Brain pericyte (primary cell): ENCODE results near the gene PPP2R2C.

Experiments
- DNase-seq: peaks from one replicate; pipeline ENCODE4 v3.0.0-alpha.2; 2012; ENCODE audit warnings: low read depth, low spot score

PPP2R2C gene

DNA sequence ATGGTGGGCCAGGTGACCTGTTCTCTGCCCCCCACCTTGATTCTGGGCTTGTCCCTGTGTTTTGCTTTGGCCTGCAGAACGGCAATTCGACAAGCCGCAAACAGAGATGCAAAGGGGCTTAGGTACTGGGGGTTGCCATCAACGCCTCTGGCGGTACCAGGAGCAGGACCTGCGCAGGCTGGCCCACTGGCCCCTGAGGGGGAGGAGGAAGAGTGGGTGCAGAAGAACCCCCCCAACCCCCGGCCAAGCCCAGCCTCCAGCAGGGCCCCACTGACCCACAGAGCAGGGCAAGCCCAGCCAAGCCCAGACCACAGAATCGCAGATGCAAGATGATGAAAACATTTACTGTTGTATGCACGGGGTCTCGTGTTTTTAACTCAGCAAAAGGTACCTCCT is 89.4 kb downstream of the PPP2R2C start:
- no peak for DNase-seq

DNA sequence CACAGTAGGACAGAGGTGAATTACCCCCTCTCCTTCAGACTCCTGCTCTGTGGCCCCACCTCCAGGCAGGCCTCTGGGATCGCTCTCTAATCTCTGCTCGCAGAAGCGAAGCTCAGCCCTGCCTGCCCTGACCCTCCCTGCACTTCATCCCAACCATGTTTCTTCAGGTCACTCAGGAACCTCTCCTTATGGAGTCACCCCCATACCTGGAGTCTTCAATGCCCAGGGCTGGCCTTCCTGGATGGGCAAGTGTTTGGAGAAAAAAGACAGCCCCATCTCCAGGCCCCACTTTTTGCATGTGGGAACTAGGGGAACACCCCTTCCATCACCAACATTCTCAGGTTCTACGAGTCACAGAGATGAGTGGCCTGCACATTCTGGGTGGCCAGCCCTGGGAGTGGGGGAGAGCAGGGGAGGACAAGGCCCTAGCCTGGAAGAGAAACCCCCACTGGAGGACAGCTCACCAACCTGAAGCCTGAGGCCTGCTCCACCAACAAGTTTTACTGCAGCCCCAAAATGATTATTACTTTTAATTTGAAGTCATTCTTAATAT is 90.8 kb downstream of the PPP2R2C start:
- no peak for DNase-seq

DNA sequence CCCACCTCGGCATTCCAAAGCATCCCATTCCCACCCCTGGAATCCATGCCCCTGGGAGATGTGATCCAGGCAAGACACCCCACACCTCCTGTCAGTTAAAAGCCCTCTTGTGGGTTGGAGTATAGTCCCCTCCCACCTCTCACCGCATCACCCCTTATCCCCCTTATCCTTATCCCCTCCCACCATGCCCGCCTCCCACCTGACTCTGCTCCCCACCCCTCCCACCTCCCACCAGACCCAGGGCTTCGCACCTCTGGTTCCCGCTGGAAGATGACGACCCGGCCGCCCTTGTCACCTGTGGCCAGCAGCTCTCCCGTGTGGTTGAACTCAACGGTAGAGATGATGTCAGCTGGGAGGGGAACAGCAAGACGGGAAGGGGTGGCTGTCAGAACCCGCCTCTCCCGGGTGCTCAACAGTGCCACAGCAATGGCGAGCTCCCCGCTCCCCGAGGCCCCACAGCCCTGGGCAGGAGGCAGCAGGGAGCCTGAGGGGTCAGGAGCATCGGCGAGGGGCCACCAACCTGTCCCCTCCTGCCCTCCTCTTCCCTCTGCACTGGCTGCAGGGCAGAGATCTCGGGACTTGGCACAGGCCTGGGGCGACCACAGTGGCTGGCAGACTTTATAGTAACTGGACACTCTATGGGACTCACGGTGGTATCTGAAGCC is 91.5 kb downstream of the PPP2R2C start:
- DNase-seq: no peak

DNA sequence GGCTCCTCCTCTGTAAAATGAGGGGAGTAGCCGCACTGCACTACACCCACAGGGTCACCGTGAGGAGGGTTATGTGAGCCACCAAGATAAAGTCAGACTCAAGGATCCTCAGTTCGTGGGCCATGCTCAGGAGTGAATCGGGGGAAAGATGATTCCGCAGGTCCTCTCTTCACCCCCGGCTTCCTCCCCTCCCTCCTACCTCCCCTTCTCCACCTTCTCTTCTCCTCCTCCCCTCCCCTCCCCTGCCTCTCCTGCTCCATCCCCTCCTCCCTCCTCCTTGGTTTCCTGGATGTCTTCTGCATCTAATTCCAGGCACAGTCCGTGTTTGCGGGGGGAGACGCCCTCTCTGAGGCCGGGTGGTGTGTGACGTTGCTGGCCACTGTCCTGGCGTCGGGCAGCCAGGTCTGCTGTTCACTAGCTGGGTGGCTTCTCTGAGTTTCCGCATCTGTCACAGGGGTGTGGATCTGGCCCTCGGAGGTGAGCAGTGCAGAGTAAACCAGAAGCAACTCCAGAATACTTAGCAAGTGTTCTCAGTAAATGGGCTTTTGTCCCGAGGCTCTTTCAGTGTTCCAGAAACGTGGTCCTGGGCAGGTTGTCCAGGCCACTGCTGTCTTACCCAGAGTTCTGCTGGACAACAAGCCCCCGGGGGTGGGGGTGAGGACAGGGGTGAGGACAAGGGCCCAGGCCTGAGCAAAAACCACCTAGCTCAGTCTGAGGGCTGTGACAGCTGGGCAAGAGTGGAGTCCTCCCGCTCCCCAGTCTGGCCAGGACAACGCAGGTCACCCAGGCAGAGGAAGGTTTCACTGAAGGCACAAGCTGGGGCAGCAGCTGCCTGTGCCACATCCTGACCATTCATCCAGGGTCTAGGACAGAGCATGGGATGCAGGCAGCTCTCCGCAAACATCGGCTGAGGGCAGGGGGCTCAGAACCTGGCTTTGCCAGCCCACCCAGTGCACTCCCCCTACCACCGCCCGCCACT is 92.4 kb downstream of the PPP2R2C start:
- DNase-seq: no peak

DNA sequence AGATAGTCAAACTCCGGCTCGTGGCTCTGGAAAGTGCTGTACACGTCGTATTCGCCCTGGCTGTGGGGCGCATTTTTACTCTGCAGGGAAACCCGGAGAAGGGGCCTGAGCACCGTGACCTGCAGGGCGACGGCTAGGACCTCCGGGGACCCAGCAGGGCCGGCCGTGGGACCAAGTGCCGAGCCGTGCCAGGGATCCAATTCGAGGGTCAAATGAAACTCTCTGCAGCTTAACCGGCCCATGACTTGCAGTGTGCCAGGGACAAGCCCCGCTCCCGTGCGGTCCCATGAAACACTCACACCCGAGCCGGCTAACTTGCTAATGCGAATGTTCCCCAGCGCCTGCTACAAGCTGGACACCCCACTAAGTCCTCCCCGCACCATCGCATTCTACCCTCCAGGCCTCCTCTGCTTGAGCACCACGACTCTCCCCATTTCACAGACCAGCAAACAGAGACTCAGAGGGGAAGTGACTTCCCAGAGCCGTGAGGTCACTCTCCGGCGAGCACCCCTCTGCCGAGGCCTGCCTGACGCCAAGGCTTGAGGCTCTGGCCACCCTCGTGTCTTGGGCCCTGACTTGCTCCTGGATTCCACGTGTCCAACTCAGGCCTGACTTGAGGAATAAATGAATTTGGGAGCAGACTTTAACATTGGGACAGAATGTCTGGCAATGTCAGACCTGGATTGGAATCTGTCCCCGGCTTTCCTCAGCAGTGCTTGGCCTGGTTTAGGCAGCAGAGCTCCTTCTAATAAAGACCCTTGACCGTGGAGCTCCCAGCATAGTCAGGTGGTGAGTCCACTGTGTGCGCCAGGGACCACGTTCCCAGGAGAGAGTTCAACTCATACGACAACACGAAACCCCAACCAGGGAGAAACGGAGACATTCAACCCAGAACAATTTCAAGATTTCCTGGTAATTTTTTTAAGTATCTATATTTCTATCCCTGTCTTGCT is 93.6 kb downstream of the PPP2R2C start:
- DNase-seq: no peak

DNA sequence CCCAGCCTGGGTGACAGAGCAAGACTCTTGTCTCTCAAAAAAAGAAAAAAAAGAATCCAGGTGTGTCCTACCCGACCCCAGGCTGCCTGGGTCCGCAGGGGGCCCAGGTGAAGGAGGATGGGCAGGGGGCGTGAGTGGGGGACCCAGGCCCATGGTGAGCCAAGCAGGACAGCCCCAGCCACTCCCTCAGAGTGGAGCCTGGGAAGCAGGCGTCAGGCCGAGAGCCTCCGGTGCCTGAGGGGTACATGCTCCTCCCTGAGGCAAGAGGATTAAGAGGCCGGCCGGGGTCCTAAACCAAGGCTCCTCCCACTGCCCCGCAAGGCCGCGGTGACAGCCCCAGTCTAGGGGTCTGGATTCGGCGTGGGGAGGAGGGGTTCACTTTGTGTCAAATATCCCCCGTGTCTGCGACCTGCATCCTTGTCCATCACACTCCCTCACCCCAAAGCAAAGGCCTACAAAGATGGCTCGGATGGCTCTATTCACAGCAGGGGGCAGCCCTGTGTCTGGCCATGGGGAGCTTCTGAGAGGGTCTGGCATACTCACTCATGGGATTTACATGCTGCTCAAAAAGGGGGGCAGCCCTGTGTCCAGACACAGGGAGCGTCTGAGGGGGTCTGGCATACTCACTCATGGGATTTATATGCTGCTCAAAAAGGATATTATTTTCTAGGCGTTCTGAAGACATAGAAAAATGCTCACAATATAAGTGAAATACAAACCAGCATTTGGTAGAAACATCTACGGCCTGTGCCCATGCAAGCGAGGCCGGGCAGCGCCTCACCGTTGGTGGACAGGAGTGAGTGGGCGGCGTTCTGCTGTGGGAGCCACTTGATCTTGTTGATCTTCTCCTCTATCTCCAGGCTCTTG is 94.6 kb downstream of the PPP2R2C start:
- no peak for DNase-seq

DNA sequence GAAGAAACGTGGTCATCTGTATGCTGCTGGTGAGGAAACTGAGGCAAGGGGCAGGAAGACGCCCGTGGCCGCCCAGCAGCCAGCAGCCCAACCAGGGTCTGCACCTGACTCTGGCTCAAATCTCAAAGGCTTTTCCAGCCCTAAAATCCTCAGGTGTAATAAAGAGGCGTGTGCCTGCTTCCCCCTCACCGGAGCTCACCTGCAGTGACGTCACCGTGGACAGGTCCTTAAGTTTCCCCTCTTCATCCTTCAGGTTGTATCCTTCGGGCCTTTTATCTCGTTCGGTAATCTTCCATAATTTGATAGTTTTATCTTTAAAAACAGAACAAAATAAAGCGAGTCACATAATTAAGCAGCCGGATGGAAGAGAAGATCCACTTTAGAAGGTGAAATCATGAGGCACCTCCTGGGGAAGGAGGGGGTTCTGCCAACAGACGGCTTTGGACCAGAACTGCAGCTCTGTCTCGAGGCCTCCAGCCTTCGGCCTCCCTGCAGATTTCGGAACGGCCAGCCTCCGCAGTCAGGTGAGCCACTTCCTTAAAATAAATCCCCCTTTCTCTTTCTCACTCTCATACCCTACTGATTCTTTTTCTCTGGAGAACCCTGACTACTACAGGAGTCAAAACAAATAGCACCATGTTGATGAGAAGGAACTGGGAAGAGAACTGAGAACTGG is 96.7 kb downstream of the PPP2R2C start:
- DNase-seq: no peak

DNA sequence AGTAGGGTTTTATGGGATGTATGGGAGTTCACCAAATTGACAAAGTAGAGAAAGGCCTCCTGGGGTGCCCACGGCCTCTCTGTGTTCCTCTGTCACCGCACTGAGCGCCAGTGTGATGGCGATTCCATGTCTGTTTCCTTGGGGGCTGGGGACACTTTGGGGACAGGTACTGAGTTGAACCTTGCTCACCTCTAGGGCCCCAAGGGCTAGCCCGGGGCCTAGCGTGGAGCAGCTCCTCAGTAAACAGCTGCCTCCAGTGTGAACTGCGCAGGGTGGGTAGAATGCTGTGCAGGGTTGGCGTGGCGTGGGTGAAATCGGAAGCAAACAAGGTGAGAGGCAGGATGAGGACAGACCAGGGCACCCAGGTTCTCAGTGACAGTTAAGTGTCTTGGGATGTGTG is 97.8 kb downstream of the PPP2R2C start:
- DNase-seq: no peak

DNA sequence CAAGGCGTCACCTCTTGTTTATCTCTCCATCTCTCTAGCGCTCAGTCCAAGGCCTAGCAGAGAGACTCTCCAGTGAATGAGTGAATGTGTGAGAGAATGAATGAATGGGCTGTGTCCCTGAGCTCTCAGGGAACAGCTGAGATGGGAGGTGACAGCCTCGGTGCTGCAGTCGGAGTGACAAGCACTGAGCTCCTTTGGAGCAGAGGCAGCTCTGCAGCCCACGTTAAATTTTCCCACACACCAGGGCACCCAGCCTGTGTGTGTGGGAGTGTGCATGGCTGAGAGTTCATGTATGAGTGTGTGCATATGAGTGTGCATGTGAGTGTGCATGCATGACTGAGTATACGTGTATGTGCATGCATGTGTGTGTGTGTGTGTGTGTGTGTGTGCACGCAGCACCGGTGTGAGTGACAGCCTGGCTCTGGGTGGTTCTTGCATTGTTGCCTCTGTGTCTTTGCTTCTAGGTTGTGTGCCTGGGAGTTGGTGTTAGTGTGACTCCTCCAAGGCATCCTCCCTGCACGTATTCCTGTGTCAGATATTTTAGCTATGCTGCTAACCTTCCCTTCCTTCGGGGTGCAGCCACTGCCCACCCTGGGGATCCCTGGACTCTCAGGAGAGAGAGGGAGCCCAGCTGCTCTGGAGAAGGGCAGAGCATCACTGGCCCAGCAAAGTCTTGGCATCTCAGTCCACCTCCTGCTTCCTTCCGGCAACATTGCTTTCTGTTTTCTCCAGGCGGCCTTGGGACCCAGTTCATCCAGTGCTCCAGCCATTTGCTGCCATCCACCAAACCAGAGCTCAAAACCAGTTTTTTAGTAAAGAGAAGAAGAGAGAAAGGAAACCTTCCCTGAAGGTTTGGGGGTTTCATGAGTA is 98.6 kb downstream of the PPP2R2C start:
- no peak for DNase-seq

DNA sequence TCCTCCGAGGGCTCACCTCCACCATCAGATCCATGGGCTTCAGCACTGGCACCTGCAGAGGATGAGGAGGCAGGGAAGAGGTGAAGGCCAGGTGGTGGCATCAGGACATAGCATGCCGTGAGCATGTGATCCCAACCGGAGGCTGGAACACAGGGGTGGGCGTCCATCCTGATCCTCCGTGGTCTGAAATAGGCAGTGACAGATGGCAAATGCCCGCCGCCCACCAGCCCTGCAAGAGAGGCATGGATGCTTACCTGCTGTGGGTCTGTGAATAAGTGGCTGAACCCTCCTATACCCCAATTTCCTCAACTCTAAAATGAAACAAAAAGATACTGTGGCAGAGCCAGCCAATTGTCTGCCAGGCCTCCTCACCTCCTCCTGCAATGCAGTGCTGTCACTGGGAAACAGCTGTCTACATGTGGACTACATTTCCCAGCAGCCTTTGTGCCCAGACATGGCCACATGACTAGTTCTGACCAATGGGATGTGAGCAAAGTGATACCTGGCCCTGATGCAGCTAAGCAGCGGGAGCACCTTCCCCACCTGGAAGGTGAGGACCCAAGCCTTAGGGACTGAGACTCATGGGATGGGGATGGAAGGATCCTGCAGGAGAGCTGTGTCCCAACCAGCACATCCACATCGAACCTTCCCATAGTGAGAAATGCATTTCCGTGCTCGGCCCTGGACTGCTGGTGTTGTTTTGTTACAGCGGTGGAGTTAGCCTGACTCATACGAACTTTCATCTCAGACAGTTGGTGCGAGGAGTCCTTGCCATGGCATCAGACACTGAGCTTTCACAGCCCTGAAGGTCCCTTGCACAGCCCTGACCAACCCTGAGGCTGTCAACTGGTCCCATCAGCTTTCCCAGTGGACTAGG is 99.5 kb downstream of the PPP2R2C start:
- no peak for DNase-seq

DNA sequence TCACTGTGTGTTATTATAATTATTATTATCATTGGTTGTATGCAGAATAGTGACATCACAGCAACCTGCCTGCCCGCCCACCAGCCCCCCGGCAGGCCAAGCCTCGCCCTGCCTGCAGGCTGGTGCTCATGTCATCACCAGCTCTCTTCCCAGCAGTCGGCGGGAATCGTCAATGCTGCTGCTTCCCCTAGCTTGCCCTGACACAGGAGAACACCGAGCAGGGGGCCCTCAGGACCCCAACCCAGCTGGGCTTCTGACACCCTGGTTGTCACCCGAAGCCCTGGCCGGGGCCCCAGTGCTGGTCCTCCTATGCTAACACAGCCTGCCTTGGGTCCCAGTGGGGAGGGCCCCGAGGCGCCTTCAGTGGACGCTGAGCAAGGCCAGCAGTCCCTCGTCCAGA is 100.6 kb downstream of the PPP2R2C start:
- DNase-seq: no peak

DNA sequence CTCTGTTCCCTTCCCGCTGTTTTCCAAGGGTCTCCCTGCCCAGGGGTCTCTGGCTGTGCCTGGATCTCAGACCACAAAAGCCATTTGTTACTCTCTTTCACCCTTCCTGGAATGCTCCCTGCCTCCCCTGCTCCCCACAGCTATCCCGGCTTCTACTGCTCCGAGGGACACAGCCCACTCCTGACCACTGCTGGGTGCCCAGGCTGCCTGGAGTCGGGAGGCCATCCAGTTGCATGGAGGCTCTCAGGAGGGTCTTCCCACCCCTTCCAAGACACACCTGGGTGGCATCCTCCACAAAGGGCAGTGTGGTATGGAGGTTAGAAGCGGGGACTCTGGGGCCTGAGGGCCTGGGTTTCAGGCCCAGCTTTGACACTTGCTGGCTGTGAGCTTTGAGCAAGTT is 101.1 kb downstream of the PPP2R2C start:
- no peak for DNase-seq

DNA sequence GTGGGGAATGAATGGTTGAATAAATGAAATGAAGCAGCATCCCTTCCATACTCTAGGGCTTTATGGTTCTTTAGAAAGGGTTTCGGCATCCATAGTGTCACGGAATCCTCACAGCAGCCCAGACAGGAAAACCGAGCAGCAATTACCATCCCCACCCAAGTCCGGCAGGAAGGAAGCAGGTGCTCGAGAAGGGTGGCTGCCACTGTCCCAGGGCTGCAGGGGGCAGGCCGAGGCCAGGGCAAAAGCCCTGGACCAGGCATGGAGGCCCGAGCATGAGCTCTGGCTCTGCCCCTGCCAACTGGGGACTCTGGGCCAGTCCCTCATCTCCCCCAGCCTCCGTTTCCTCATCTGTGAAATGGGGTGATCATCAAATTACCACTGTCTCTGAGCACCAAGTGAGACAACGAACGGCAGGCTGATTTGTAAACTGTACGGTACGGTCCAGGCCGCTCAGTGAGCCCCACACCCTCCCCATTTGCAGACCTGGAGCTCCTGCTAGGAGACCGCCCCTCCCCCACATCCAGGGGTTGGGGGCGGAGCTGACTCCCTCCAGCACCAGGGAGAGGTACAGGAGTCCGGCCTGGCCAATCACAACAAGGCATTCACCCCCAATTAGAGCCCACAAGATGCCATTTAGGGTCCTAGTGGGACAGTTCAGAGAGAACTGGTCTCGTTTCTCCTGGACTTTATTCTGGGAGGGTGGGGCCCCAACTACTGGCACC is 102.3 kb downstream of the PPP2R2C start:
- no peak for DNase-seq

DNA sequence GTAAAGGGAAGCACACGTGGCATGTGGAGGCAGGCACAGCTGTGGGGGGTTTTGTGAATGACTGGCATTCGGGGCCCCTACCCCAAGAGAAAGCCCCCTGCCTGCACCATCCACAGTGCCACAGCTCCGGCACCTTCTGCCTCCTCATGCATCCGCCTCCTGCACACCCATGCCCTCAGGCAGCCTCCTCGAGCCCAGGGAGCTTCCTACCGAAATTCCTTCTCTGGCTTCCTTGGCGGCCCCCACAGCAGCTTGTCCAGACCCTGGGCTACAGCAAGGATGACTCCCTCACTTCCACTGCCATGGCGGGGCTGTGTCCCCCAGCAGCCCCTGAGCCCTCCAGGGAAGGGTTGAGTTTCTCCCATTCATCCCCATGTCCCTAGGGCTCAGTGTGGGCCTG is 102.9 kb downstream of the PPP2R2C start:
- no peak for DNase-seq

DNA sequence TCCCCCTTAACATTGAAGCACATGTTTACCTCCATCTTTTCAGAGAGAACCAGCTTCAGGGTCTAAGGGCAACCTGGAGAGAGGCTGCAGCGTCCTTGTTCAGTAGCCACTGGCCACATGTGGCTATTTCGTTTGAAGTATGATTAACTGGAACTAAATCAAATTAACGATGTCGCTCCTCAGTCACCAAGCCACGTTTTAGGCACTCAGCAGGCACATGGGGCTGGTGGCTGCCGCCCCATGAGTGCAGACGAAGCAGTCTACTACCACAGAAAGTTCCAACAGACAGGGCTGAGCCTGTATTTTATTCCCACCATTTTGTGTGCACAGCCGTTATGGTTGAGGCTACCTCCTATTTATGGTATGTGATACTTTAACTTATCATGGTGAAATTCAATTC is 103.4 kb downstream of the PPP2R2C start:
- no peak for DNase-seq

DNA sequence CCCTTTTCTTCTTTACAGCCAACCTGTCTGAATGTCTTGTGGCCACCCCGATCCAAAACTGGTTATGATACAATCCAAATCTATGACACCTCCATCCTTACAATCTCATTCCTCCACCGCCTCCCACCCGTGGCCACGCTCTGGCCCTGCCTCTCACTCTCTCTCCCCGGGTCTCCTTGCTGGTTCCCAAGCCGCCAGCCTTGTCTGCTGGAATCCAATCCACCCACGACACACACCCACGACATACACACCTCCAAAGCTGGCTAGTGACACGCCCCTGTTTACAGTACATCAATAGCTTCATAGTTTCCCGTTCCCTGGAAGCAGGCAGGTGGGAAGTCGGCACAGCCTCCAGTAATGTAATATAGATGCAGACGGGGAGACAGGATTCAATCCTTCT is 103.8 kb downstream of the PPP2R2C start:
- DNase-seq: no peak

DNA sequence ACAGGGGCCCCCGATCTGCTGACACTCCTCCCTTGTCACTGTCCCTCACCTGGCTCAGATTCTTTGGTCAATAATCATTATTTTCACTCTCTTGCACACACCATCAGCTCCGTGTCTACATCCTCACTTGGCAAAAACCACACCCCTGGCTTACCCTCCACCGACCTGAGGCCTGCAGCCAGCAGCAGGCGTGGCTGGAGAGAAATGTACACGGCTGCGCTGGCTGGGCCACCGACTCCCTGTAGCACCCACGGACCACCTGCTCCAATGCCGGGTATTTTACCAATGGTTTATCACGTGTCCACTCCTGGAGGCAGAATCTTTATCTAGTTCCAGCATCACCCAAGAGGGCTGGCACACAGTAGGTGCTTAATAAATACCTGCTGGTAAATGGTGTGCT is 104.3 kb downstream of the PPP2R2C start:
- no peak for DNase-seq
